ENCODE data around the gene MTTP.

MTTP gene

GRCh38 chr4:99610605-99611175 lies 36.1 kb downstream of the MTTP start:
- Histone ChIP-seq H2AFZ (ENCODE audit: low read depth, low read length) (no peak overlapping the region), H3K4me1 (ENCODE audit: insufficient read depth, low read length) (no peaks in the 10 kb centered on the region), H3K27me3 (ENCODE audit: insufficient read depth, low read length) (no peaks in the 10 kb centered on the region), H3K36me3 (ENCODE audit: insufficient read depth, low read length) (peaks cover 15% of the 10 kb centered on the region), H3K9me3 (ENCODE audit: low read length) (no peaks in the 10 kb centered on the region), H3K4me3 (ENCODE audit: low read length) (no peak overlapping the region)

- H3K27me3 ChIP-seq (ENCODE audit: insufficient read depth, low read length) = no peaks in the 10 kb centered on the region
- H3K9me3 ChIP-seq (ENCODE audit: low read length) = no peaks in the 10 kb centered on the region
- H3K36me3 ChIP-seq (ENCODE audit: insufficient read depth, low read length) = peaks cover 15% of the 10 kb centered on the region
- no peaks in the 10 kb centered on the region for H3K4me1 ChIP-seq (ENCODE audit: insufficient read depth, low read length)
- H3K4me3 ChIP-seq (ENCODE audit: low read length) = no peak overlapping the region
- H2AFZ ChIP-seq (ENCODE audit: low read depth, low read length) = no peak overlapping the region
Measured at GRCh38 chr4:99612281-99612680, 37.7 kb downstream of the MTTP start.

DNA sequence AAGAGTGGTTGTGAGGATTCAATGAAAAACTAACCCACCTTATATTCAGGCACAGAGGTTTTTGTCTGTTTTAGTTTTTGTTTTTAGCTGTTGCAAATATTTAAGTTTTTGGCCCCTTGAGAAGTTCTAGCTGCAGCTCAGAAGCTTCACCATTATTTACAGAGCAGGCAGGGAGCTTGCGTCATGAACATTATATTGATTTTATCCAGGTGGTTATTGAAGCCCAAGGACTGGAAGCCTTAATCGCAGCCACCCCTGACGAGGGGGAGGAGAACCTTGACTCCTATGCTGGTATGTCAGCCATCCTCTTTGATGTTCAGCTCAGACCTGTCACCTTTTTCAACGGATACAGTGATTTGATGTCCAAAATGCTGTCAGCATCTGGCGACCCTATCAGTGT lies 38.1 kb downstream of the MTTP start:
- Histone ChIP-seq H3K4me3 (ENCODE audit: low read length) (no peak overlapping the region), H3K36me3 (ENCODE audit: insufficient read depth, low read length) (peaks cover 15% of the 10 kb centered on the region), H3K9me3 (ENCODE audit: low read length) (no peaks in the 10 kb centered on the region), H2AFZ (ENCODE audit: low read depth, low read length) (no peak overlapping the region), H3K4me1 (ENCODE audit: insufficient read depth, low read length) (no peaks in the 10 kb centered on the region), H3K27me3 (ENCODE audit: insufficient read depth, low read length) (no peaks in the 10 kb centered on the region)

GRCh38 chr4:99614491-99614890 lies 39.9 kb downstream of the MTTP start:
- Histone ChIP-seq H3K4me1 (ENCODE audit: insufficient read depth, low read length) (no peaks in the 10 kb centered on the region), H3K9me3 (ENCODE audit: low read length) (no peaks in the 10 kb centered on the region), H3K36me3 (ENCODE audit: insufficient read depth, low read length) (peaks cover 15% of the 10 kb centered on the region), H2AFZ (ENCODE audit: low read depth, low read length) (no peak overlapping the region), H3K27me3 (ENCODE audit: insufficient read depth, low read length) (no peaks in the 10 kb centered on the region), H3K4me3 (ENCODE audit: low read length) (no peak overlapping the region)

DNA sequence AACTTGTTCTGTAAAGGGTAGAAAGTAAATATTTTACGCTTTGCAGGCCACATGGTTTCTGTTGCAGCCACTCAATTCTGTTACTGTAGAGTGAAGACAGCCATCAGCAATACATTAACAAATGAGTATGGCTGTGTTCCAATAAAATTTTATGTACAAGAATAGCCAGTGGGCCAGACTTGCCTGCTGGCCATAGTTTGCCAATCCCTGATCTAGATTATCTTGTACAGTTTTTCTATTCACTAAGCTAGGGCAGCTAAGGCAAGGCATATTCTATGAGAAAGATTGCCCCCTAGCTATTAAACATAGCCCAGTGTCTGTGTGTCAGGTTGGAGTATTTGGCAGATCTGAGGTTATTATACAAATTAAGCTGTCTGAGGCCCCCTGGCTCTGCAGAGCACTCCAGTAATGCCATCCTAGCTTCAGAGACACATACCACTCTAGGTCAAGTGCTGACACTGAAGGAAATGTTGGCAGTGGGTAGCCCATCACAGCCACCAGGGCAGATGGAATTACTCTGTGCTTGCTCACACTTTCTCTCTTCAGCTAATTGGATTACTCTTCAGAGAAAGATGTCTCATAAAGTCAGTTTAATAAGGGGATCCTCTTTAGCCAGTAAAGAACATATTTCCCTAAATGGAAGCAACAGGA lies 40.7 kb downstream of the MTTP start:
- no peaks in the 10 kb centered on the region for H3K4me1 ChIP-seq (ENCODE audit: insufficient read depth, low read length)
- no peak overlapping the region for H2AFZ ChIP-seq (ENCODE audit: low read depth, low read length)
- H3K9me3 ChIP-seq (ENCODE audit: low read length) = no peaks in the 10 kb centered on the region
- peaks cover 11% of the 10 kb centered on the region for H3K36me3 ChIP-seq (ENCODE audit: insufficient read depth, low read length)
- no peak overlapping the region for H3K4me3 ChIP-seq (ENCODE audit: low read length)
- H3K27me3 ChIP-seq (ENCODE audit: insufficient read depth, low read length) = no peaks in the 10 kb centered on the region

- no peak overlapping the region for H3K4me3 ChIP-seq (ENCODE audit: low read length)
- no peak overlapping the region for H2AFZ ChIP-seq (ENCODE audit: low read depth, low read length)
- no peaks in the 10 kb centered on the region for H3K27me3 ChIP-seq (ENCODE audit: insufficient read depth, low read length)
- peaks cover 7% of the 10 kb centered on the region for H3K36me3 ChIP-seq (ENCODE audit: insufficient read depth, low read length)
- no peaks in the 10 kb centered on the region for H3K9me3 ChIP-seq (ENCODE audit: low read length)
- no peaks in the 10 kb centered on the region for H3K4me1 ChIP-seq (ENCODE audit: insufficient read depth, low read length)
Measured at GRCh38 chr4:99617374-99617773, 42.8 kb downstream of the MTTP start.

- Histone ChIP-seq H2AFZ (ENCODE audit: low read depth, low read length) (no peak overlapping the region), H3K36me3 (ENCODE audit: insufficient read depth, low read length) (no peaks in the 10 kb centered on the region), H3K9me3 (ENCODE audit: low read length) (no peaks in the 10 kb centered on the region), H3K4me3 (ENCODE audit: low read length) (no peak overlapping the region), H3K27me3 (ENCODE audit: insufficient read depth, low read length) (no peaks in the 10 kb centered on the region), H3K4me1 (ENCODE audit: insufficient read depth, low read length) (peaks cover 12% of the 10 kb centered on the region)
Measured at GRCh38 chr4:99622341-99622740, 47.7 kb downstream of the MTTP start.

DNA sequence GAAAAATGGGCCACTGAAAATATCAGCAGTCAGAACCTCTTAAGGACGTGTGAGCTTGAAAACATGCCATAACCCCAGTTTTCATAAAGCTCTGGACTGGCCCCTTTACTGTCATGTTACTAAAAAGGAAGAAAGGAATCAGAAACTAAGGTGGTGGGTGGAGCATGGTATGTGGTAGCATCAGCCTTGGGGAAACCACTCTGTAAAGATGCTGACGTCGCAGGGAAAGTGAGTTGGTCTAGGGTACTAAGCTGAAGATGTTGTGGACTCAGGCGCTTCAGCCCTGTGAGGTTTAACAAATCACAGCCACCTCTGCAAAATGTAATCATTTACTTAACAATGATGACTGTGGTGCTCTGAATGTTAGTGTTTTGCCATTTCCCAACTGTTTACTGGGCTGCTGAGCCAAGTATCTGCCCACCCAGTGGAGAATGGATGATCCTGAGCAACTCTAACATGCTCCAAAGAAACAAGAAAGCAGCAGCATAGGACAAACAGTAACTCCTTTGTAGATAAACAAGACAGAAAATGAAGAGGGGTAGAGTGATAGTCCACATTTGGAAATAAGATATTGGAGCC lies 49.6 kb downstream of the MTTP start:
- no peak overlapping the region for H3K4me3 ChIP-seq (ENCODE audit: low read length)
- H3K9me3 ChIP-seq (ENCODE audit: low read length) = no peaks in the 10 kb centered on the region
- peak overlapping the region; percentile 37 for H2AFZ ChIP-seq (ENCODE audit: low read depth, low read length)
- H3K36me3 ChIP-seq (ENCODE audit: insufficient read depth, low read length) = no peaks in the 10 kb centered on the region
- H3K4me1 ChIP-seq (ENCODE audit: insufficient read depth, low read length) = peaks cover 12% of the 10 kb centered on the region
- no peaks in the 10 kb centered on the region for H3K27me3 ChIP-seq (ENCODE audit: insufficient read depth, low read length)

DNA sequence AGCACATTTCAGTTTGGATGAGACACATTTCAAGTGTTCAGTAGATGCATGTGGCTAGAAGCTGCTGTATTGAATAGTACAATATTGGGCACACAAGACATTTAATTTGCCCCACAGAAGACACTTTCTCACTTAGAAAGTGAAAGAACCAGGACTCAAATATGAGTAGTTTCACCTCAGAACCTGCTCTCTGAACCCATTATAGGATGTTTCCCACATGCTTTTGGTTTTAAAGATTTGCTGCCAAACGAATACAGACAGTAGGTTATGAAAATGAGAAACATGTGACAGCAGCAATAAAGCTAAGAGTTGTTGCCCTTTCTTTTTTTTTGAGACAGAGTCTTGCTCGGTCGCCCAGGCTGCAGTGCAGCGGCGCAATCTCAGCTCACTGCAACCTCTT lies 50.7 kb downstream of the MTTP start:
- no peaks in the 10 kb centered on the region for H3K36me3 ChIP-seq (ENCODE audit: insufficient read depth, low read length)
- no peaks in the 10 kb centered on the region for H3K27me3 ChIP-seq (ENCODE audit: insufficient read depth, low read length)
- H3K4me3 ChIP-seq (ENCODE audit: low read length) = no peak overlapping the region
- H3K4me1 ChIP-seq (ENCODE audit: insufficient read depth, low read length) = peaks cover 12% of the 10 kb centered on the region
- no peaks in the 10 kb centered on the region for H3K9me3 ChIP-seq (ENCODE audit: low read length)
- no peak overlapping the region for H2AFZ ChIP-seq (ENCODE audit: low read depth, low read length)

- Histone ChIP-seq H3K4me3 (ENCODE audit: low read length) (no peak overlapping the region), H3K9me3 (ENCODE audit: low read length) (no peaks in the 10 kb centered on the region), H3K4me1 (ENCODE audit: insufficient read depth, low read length) (peaks cover 12% of the 10 kb centered on the region), H2AFZ (ENCODE audit: low read depth, low read length) (no peak overlapping the region), H3K36me3 (ENCODE audit: insufficient read depth, low read length) (no peaks in the 10 kb centered on the region), H3K27me3 (ENCODE audit: insufficient read depth, low read length) (no peaks in the 10 kb centered on the region)
Measured at GRCh38 chr4:99628040-99628439, 53.4 kb downstream of the MTTP start.

DNA sequence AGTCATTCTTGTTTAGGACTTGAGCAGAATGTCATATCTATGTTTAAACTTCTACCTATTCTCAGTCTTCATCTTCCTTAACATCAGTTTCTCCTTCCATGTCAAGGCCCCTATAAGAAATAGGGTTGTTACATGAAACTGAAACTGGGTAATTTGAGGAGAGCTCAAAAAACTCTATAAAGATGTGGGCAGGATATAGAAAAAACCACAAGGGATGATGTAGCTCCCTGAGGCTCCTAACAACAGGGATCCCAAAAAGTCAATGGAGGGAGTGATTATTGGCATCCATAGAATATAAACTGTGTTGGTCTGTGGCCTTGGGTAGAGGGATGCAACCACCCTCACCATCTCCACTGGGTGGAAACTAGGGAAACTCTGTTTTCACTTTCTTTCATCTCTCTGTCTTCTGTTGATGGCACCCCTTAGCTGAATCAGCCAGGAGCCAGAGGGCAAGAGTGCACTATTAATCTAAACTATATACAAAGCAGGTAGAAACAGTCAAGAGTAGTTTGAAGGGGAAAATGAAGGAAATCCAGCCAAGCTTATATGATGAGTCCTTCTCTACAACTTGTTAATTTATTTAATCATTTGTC lies 55.4 kb downstream of the MTTP start:
- H3K4me3 ChIP-seq (ENCODE audit: low read length) = no peak overlapping the region
- H2AFZ ChIP-seq (ENCODE audit: low read depth, low read length) = no peak overlapping the region
- peaks cover 3% of the 10 kb centered on the region for H3K4me1 ChIP-seq (ENCODE audit: insufficient read depth, low read length)
- H3K9me3 ChIP-seq (ENCODE audit: low read length) = no peaks in the 10 kb centered on the region
- no peaks in the 10 kb centered on the region for H3K36me3 ChIP-seq (ENCODE audit: insufficient read depth, low read length)
- H3K27me3 ChIP-seq (ENCODE audit: insufficient read depth, low read length) = no peaks in the 10 kb centered on the region

GRCh38 chr4:99630857-99631360 lies 56.3 kb downstream of the MTTP start:
- H3K4me1 ChIP-seq (ENCODE audit: insufficient read depth, low read length) = no peaks in the 10 kb centered on the region
- no peaks in the 10 kb centered on the region for H3K36me3 ChIP-seq (ENCODE audit: insufficient read depth, low read length)
- no peak overlapping the region for H2AFZ ChIP-seq (ENCODE audit: low read depth, low read length)
- no peaks in the 10 kb centered on the region for H3K9me3 ChIP-seq (ENCODE audit: low read length)
- H3K4me3 ChIP-seq (ENCODE audit: low read length) = no peak overlapping the region
- H3K27me3 ChIP-seq (ENCODE audit: insufficient read depth, low read length) = no peaks in the 10 kb centered on the region

GRCh38 chr4:99633772-99634171 lies 59.1 kb downstream of the MTTP start:
- no peaks in the 10 kb centered on the region for H3K9me3 ChIP-seq (ENCODE audit: low read length)
- H3K27me3 ChIP-seq (ENCODE audit: insufficient read depth, low read length) = no peaks in the 10 kb centered on the region
- H3K4me3 ChIP-seq (ENCODE audit: low read length) = no peak overlapping the region
- H3K36me3 ChIP-seq (ENCODE audit: insufficient read depth, low read length) = no peaks in the 10 kb centered on the region
- H2AFZ ChIP-seq (ENCODE audit: low read depth, low read length) = no peak overlapping the region
- H3K4me1 ChIP-seq (ENCODE audit: insufficient read depth, low read length) = no peaks in the 10 kb centered on the region
